SJCRH30 (cell line): ENCODE data around the gene ACACA. TPM values are rescaled to one million over a fixed set of nuclear protein-coding genes. Genes with fewer than 3 reads are reported as not detected.
"Not testable (repeated sequence)": the region's sequence is repeated elsewhere in the genome, so short reads cannot be mapped to it uniquely, and the experiment has no call there.

Experiments
- DNase-seq, 2 experiments: peaks; one replicate each; pipeline ENCODE4 v3.0.0-alpha.2; 2015 to 2020
- H3K27ac ChIP-seq: fragments of 250-450 bp; sonication (Bioruptor Pico); 2 replicates; pipeline ENCODE4 v1.5.1; 2020; ENCODE audit warnings: mild to moderate bottlenecking, moderate library complexity
- H3K27me3 ChIP-seq: fragments of 250-450 bp; sonication (Bioruptor Pico); 2 replicates; pipeline ENCODE4 v1.5.1; 2020; ENCODE audit warnings: mild to moderate bottlenecking, moderate library complexity
- H3K36me3 ChIP-seq: fragments of 250-450 bp; sonication (Bioruptor Pico); 2 replicates; pipeline ENCODE4 v1.5.1; 2020; ENCODE audit warnings: mild to moderate bottlenecking, moderate library complexity
- H3K4me1 ChIP-seq: fragments of 250-450 bp; sonication (Bioruptor Pico); 2 replicates; pipeline ENCODE4 v1.5.1; 2020; ENCODE audit warnings: mild to moderate bottlenecking, moderate library complexity
- H3K4me3 ChIP-seq: fragments of 250-450 bp; sonication (Bioruptor Pico); 2 replicates; pipeline ENCODE4 v1.5.1; 2020; ENCODE audit warnings: mild to moderate bottlenecking, moderate library complexity
- H3K9me3 ChIP-seq: fragments of 250-450 bp; sonication (Bioruptor Pico); replicated peaks from 2 replicates; pipeline ENCODE4 v1.5.1; 2020; ENCODE audit warnings: mild to moderate bottlenecking, moderate library complexity
- total RNA-seq: library from RNA; depleted of rRNA; stranded (reverse); fragments of >200 nt; shearing (Covaris generic); gene quantifications from 2 replicates; pipeline ENCODE4 v1.2.3, GENCODE V29; 2014; rRNA removed

Gene ACACA
- 73.2 and 74.0 TPM in 2 replicates for total RNA-seq

DNA sequence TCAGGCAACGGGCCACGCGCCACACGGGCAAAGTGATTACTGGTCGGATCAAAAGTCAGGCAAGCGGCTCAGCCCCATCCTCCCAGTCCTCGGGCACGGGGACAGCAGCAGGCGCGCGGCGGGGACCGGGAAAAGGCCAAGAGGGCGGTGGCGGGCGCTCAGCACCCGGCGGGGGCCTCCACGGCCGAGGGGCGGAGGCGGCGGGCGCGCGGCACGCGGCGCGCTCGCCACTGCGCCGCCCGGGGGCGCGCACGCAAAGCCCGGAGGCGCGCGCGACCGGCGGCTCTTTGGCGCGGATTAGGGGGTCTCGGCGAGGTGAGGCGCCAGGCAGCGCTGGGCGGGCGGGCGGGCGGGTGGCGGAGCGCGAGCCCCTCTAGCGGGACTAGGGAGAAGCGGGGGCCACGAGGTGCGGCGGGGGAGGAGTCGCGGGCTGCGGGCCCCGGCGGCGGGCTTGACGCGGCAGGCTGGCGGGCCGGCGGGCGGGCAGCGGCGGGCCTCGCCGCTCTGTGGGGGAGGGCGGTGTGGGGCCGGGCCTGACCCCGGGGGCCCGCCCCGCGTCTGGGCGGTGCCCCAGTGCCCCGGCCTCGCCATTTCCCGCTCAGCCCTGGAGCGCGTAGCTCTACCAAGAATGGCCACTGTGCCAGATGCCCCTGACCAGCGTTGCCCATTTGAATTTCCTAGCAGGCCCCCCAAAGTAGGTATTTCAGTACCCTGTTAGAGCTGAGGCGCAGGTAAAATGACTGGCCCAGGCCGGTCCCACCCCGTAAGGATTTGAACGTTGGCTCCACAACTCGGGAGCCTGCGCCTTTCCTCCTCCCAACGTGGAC, at the start of gene ACACA, which contains the start of gene TADA2A:
ACACA (minus strand) TSS at position 202 of the 827 bp plus-strand sequence. CDS start 537 bp downstream, outside the sequence.
TADA2A (plus strand) TSS at position 252 of the 827 bp plus-strand sequence. CDS start 4,480 bp downstream, outside the sequence.
- Histone ChIP-seq H3K27ac (peak within 1 kb of the TSS; percentile 96), H3K9me3 (no peaks in the 10 kb centered on the region), H3K4me1 (peaks cover 7% of the 10 kb centered on the region), H3K36me3 (peaks cover 5% of the 10 kb centered on the region), H3K4me3 (peak within 1 kb of the TSS; percentile 95), H3K27me3 (no peaks in the 10 kb centered on the region)
- DNase-seq, result peak; percentile 84 to 89

DNA sequence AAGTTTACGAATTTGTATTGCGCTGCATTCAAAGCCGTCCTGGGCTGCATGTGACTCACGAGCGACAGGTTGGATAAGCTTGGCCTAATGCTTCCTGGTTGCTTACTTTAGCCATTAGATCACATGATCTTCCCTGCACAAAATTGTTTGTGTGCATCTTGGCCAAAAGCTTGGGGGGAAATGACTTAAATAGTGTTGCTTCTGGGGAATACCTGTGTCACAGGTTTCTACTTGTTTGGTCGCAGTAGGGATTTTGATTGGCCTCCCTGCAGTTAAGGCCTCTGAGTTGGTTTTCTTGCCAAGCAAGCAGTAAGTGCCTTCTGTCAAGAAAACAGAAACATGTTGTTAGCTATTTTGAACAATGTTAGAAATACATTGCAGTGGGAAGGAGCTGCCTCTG, 43.5 kb upstream of the ACACA start:
- Histone ChIP-seq H3K36me3 (peaks cover 31% of the 10 kb centered on the region), H3K27ac (no peak overlapping the region), H3K4me1 (no peaks in the 10 kb centered on the region; the same call in 1 of the 2 replicates), H3K9me3 (no peaks in the 10 kb centered on the region; the same call in 1 of the 2 replicates), H3K4me3 (no peak overlapping the region), H3K27me3 (no peaks in the 10 kb centered on the region)
- no peak for DNase-seq

DNA sequence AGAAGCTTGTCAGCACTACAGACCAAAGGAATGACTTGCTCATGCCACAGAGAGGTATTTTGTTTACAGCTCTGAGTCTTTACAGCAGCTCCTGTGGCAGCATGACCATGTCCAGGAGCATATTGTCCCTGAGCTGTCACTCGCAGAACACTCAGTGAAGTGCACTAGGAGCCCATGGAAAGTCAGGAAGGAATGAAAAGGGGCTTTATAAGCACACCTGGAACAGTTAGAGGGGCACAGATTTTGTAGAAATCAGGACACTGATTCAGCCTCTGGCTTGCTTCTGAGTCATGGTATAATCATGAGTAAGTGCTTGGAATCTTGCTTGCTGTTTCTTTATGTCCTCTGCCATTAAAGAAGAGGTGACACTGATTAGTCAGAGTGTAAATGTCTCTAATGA, 41.0 kb upstream of the ACACA start:
- H3K9me3 ChIP-seq, result no peaks in the 10 kb centered on the region; the same call in 1 of the 2 replicates
- no peaks in the 10 kb centered on the region for H3K27me3 ChIP-seq
- DNase-seq, result no peak
- no peak overlapping the region for H3K4me3 ChIP-seq
- H3K4me1 ChIP-seq, result no peaks in the 10 kb centered on the region; the same call in 1 of the 2 replicates
- peaks cover 48% of the 10 kb centered on the region for H3K36me3 ChIP-seq
- no peak overlapping the region for H3K27ac ChIP-seq

DNA sequence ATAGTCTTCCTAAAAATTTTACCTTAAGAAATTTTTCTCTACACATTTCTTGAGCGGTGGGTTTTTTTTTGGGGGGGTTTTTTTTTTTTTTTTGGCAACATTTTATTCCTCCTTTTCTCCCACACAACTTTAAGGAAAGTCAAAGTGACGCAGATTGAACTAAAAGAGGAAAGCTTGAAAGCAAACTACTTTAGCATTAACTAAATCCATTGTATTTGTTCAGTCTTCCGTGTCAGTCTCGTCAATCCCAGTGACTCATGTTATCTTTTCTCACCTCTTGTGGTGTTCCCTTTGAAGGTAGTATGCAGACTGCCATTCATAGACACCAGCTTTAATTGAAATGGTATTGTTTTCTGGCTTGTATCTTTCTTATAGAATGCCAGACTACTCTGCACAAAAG, 39.4 kb upstream of the ACACA start:
- DNase-seq, result no peak
- Histone ChIP-seq H3K4me3 (no peak overlapping the region), H3K27ac (no peak overlapping the region), H3K36me3 (peaks cover 59% of the 10 kb centered on the region), H3K27me3 (no peaks in the 10 kb centered on the region), H3K4me1 (no peaks in the 10 kb centered on the region; the same call in 1 of the 2 replicates), H3K9me3 (no peaks in the 10 kb centered on the region; the same call in 1 of the 2 replicates)

DNA sequence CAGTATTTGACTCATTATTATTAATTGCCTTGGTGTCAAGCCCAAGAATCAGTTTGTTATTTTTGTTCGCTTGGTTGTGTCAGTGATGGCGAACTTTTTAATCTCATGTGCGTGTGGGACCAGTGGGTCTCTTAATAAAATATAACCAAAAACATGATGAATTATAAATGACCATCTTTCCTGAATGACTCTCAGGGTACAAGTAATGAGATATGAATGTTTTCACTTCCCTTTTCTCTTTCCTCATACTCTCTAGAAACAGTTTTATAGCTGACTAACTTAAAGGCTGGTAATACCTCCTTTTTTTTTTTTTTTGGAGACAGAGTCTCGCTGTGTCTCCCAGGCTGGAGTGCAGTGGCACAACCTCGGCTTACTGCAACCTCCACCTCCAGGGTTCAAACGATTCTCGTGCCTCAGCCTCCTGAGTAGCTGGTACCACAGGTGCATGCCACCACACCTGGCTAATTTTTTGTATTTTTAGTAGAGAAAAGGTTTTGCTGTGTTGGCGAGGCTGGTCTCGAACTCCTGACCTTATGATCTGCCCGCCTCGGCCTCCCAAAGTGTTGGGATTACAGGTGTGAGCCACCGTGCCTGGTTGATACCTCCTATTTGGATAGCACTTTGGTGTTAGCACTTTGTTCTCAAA, 34.9 kb upstream of the ACACA start:
- not testable (repeated sequence) for H3K27ac ChIP-seq, H3K27me3 ChIP-seq, H3K4me1 ChIP-seq, H3K9me3 ChIP-seq, H3K4me3 ChIP-seq, DNase-seq
- peaks cover 65% of the 10 kb centered on the region for H3K36me3 ChIP-seq

DNA sequence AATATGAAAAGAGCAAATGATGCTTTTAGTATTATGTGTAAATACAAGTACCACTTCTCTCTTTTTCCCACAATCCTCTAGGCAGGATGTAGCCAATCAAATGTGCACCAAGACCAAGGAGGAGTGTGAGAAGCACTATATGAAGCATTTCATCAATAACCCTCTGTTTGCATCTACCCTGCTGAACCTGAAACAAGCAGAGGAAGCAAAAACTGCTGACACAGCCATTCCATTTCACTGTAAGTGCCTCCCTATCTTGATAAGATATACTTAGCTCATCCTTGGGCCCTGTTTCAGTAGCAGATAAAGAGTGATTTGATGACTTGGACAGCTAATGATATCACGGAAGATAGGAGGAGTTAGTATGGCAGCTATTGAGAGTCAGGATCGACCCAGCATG, 33.8 kb upstream of the ACACA start:
- DNase-seq, result no peak
- H3K9me3 ChIP-seq, result no peaks in the 10 kb centered on the region
- no peak overlapping the region for H3K4me3 ChIP-seq
- no peaks in the 10 kb centered on the region for H3K4me1 ChIP-seq
- H3K27me3 ChIP-seq, result no peaks in the 10 kb centered on the region
- peaks cover 63% of the 10 kb centered on the region for H3K36me3 ChIP-seq
- no peak overlapping the region for H3K27ac ChIP-seq

DNA sequence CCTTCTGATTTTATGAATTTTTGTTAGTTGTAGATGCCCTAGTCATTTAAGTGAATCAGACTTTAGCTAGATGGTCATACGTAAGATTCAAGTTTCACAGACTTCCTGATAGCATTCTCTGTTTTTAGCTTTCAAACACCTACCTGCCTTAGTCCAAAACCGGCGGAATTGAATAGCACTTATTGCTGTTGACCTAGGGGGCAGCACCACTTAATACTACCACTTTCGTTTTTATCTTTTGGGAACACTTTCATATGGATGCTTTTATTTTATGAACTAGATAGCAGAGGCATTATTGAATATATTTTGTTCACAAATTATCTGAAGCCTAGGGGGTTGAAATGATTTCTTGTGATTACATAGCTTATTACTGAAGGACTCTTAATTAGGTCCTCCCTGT, 31.5 kb upstream of the ACACA start:
- H3K4me3 ChIP-seq, result no peak overlapping the region
- no peaks in the 10 kb centered on the region for H3K4me1 ChIP-seq
- H3K27ac ChIP-seq, result no peak overlapping the region
- H3K36me3 ChIP-seq, result peaks cover 55% of the 10 kb centered on the region
- H3K9me3 ChIP-seq, result no peaks in the 10 kb centered on the region
- no peaks in the 10 kb centered on the region for H3K27me3 ChIP-seq
- DNase-seq, result no peak

DNA sequence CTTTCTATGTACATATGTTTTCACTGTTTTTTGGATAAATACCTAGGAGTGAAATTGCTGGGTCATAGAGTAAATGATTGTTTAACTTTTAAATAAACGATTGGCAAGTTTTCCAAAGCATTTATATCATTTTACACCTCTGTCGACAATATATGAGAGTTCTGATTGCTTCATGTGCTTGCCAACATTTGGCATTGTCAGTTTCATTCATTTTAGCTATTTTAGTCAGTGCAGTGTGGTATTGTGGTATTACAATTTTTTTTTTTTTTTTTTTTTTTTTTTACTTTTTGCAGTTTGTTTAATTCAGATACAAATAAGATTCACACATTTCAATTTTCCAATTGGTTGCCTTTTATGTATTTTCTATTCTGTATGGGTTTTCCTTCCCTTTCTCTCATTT, 26.0 kb upstream of the ACACA start:
- Histone ChIP-seq H3K9me3 (no peaks in the 10 kb centered on the region), H3K4me1 (no peaks in the 10 kb centered on the region), H3K27ac (no peak overlapping the region), H3K36me3 (peaks cover 30% of the 10 kb centered on the region), H3K4me3 (no peak overlapping the region), H3K27me3 (no peaks in the 10 kb centered on the region)
- no peak for DNase-seq

DNA sequence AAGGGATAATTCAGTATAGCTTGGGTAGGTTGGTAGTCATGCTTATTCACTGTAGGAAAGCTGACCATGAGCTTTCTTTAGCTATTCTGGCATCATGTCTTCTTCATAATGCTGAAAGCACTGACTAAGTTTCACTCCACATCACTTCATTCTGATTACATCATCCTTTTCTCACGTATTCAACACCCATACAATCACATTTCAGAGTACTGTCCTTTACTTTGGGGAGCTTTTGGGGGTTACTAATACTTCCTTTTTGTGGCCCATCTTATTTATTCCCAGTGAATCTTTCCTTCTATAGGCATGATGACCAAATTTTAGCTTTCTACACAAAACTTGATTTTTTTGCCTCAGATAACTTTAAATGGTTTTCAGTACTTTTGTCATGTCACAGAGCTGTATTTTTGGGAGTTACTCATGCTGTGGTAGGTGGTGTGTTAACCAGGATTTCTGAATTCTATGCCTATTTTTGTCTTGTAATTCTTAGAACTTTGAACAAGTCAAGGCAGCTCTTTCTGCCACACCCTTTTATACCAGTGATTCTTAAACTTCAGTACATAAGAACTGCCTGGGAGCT, 23.5 kb upstream of the ACACA start:
- no peak overlapping the region for H3K27ac ChIP-seq
- peaks cover 44% of the 10 kb centered on the region for H3K36me3 ChIP-seq
- no peaks in the 10 kb centered on the region for H3K9me3 ChIP-seq
- no peak overlapping the region for H3K4me3 ChIP-seq
- H3K27me3 ChIP-seq, result no peaks in the 10 kb centered on the region
- no peak for DNase-seq
- H3K4me1 ChIP-seq, result no peaks in the 10 kb centered on the region

DNA sequence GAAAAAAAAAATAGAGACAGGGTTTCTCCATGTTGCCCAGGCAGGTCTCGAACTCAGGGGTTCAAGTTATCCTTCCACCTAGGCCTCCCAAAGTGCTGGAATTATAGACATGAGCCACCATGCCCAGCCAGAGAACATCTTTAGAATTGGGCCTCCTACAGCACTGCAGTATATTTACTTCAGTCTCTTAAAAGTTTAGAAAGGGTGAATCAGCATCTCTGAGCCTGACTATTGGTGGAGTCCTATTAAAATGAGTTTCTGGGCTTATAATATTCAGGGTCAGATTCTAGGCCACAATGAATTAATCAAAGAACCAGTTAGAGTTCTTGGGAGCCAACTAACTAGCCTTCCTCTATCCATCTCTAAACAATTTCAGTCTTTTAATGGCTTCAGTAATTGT, 22.8 kb upstream of the ACACA start:
- no peaks in the 10 kb centered on the region for H3K4me1 ChIP-seq
- no peak overlapping the region for H3K27ac ChIP-seq
- H3K9me3 ChIP-seq, result no peaks in the 10 kb centered on the region
- no peak overlapping the region for H3K4me3 ChIP-seq
- no peak for DNase-seq
- no peaks in the 10 kb centered on the region for H3K27me3 ChIP-seq
- peaks cover 47% of the 10 kb centered on the region for H3K36me3 ChIP-seq

DNA sequence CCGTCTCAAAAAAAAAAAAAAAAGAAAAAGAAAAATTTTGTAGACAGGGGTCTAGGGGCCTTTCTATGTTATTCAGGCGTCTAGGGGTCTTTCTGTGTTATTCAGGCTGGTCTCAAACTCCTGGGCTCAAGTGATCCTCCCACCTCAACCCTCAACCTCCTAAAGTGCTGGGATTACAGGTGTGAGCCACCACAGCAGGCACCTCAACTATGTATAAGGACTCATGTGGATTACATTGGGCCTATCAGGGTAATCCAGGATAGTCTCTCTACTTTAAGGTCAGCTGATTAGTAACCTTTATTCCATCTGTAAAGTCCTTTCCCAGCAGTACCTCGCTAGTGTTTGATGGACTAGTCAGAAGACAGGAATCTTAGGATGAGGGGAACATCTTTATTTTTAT, 22.4 kb upstream of the ACACA start:
- H3K27ac ChIP-seq, result no peak overlapping the region
- H3K9me3 ChIP-seq, result no peaks in the 10 kb centered on the region
- no peaks in the 10 kb centered on the region for H3K4me1 ChIP-seq
- peaks cover 49% of the 10 kb centered on the region for H3K36me3 ChIP-seq
- no peak overlapping the region for H3K4me3 ChIP-seq
- no peak for DNase-seq
- no peaks in the 10 kb centered on the region for H3K27me3 ChIP-seq

DNA sequence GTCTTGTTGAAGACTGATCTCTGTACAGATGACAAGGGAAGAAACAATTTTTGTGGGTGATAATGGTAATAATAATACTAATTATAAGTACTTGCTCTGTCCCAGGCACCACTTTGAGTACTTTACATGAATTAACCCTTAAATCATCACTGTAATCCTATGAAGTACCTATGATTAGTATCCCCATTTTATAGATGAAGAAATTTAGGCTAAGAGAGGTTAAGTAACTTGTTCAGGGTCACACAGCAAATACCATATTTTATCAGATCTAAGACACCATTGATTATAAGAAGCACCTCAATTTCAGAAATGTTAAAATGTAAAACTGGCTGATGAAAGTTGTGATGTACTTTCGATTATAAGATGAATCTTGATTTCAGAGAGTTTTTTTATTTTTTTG, 18.6 kb upstream of the ACACA start:
- DNase-seq, result no peak
- Histone ChIP-seq H3K4me1 (no peaks in the 10 kb centered on the region; the same call in 1 of the 2 replicates), H3K36me3 (peaks cover 41% of the 10 kb centered on the region), H3K4me3 (no peak overlapping the region), H3K27me3 (no peaks in the 10 kb centered on the region), H3K27ac (no peak overlapping the region), H3K9me3 (no peaks in the 10 kb centered on the region)

DNA sequence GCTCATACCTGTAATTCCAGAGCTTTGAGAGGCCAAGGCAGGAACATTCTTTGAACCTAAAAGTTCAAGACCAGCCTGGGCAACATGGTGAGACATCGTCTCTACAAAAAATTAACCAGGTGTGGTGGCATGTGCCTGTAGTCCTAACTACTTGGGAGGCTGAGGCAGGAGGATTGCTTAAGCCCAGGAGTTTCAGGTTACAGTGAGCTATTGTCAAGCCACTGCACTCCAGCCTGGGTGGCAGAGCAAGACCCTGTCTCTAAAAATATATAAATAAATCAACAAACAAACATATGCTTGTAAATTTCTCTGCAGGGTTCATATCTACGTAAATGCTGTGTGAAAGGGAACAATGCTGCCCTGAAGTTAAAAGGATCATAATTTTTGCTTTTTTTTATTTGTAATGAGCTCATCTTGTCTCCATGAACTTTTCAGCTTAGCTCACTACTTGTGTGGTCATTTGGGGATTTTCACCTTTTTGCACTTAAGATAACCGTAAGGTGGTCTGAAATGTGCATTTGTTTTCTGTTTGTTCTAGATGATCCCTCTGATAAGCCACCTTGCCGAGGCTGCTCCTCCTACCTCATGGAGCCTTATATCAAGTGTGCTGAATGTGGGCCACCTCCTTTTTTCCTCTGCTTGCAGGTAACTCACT, 16.5 kb upstream of the ACACA start:
- peak in 1 of 2 experiments; percentile 33 for DNase-seq
- H3K4me1 ChIP-seq, result no peaks in the 10 kb centered on the region; the same call in 1 of the 2 replicates
- H3K9me3 ChIP-seq, result no peaks in the 10 kb centered on the region
- peaks cover 51% of the 10 kb centered on the region for H3K36me3 ChIP-seq
- no peaks in the 10 kb centered on the region for H3K27me3 ChIP-seq
- no peak overlapping the region for H3K27ac ChIP-seq
- no peak overlapping the region for H3K4me3 ChIP-seq

DNA sequence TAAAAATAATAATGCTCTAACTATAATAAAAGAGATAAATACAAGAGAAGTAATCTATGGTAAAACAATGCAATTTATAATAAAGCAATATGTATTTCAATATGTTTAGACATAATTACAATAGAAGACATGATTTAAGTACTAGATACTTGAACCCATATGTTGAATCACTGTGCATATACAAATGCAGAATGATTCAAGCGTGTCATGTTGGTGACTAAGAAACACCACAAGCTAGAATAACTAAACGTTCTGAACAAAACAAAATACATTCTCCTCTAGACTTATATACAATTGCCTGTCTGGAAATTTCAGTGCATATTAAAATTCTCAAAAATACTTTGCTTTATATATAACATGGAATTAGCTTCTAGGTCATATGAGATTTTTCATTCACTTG, 11.2 kb upstream of the ACACA start:
- Histone ChIP-seq H3K4me3 (no peak overlapping the region), H3K27ac (no peak overlapping the region), H3K27me3 (no peaks in the 10 kb centered on the region), H3K36me3 (peaks cover 62% of the 10 kb centered on the region), H3K9me3 (no peaks in the 10 kb centered on the region), H3K4me1 (no peaks in the 10 kb centered on the region; the same call in 1 of the 2 replicates)
- no peak for DNase-seq
